Activated B cell treated with CpG ODN at 0.5 μM for 24 hours (primary cell): ENCODE measurements around the gene CASKIN1. TPM values are rescaled to one million over a fixed set of nuclear protein-coding genes. Genes with fewer than 3 reads are reported as not detected.
A peak's percentile ranks its signal among the peaks of the same experiment; 100 is the strongest.

ENCODE experiments used
- ATAC-seq: fragments of 200-7000 bp; cut with Tn5 transposase; one replicate; pipeline ENCODE4 v1.10.0; 2021; ENCODE audit warnings: low read depth, mild to moderate bottlenecking, moderate library complexity
- CTCF ChIA-PET: fragments of 350-600 bp; sonication (Branson Sonifier 250); formaldehyde crosslinking; loops from one replicate; lab custom pipeline; 2021; ENCODE audit warnings: antibody characterized with exemption; lab: Charles Lee
- POLR2A ChIA-PET: fragments of 350-600 bp; sonication (Branson Sonifier 250); formaldehyde crosslinking; loops from one replicate; lab custom pipeline; 2021; ENCODE audit warnings: antibody characterized with exemption; lab: Charles Lee
- DNase-seq: peaks from one replicate; pipeline ENCODE4 v3.0.0; 2022
- H3K27ac Mint-ChIP-seq: one replicate; pipeline ENCODE4 v1.8.0; 2020; ENCODE audit warnings: mixed read lengths
- H3K27me3 Mint-ChIP-seq: one replicate; pipeline ENCODE4 v1.8.0; 2021; ENCODE audit warnings: mixed read lengths
- H3K36me3 Mint-ChIP-seq: one replicate; pipeline ENCODE4 v1.8.0; 2021; ENCODE audit warnings: low read depth, mixed read lengths
- H3K4me1 Mint-ChIP-seq: one replicate; pipeline ENCODE4 v1.8.0; 2021; ENCODE audit warnings: mixed read lengths
- H3K4me3 Mint-ChIP-seq: one replicate; pipeline ENCODE4 v1.8.0; 2020; ENCODE audit warnings: mild to moderate bottlenecking, mixed read lengths
- H3K9me3 Mint-ChIP-seq: one replicate; pipeline ENCODE4 v1.8.0; 2020; ENCODE audit warnings: mixed read lengths
- CTCF ChIP-seq: fragments of 200-600 bp; IDR thresholded peaks from one replicate; pipeline ENCODE4 v1.8.0; 2022; ENCODE audit warnings: antibody characterized with exemption, mild to moderate bottlenecking
- intact Hi-C: fragments of 100-400 bp; cut with micrococcal nuclease; formaldehyde crosslinking; loops from one replicate; pipeline ENCODE4 v1.15.1; 2024
- total RNA-seq: library from RNA; stranded (reverse); gene quantifications from 2 replicates; pipeline ENCODE4 v1.2.3, GENCODE V29; 2022

Gene CASKIN1
- total RNA-seq, 1 donor from 2014 or later, result not detected

- Mint-ChIP-seq H3K27me3 (no peaks in the 10 kb centered on the region), H3K36me3 (peaks cover 27% of the 10 kb centered on the region), H3K4me1 (peaks cover 28% of the 10 kb centered on the region), H3K9me3 (no peaks in the 10 kb centered on the region), H3K27ac (no peak overlapping the region), H3K4me3 (no peak overlapping the region)
- ChIA-PET CTCF (no interaction called here), POLR2A (interaction anchor here (0.9 kb wide), 1 partner anchor 52 kb away, joined by 3 read pairs; no protein-coding TSS in a partner anchor)
- TF ChIP-seq CTCF, result no peak
- DNase-seq (no peak), ATAC-seq (no peak)
- intact Hi-C loops, result loop anchor here (5.0 kb wide), 1 partner anchor 201 kb away; the partner anchor contains the start of gene ZNF598
Measured at GRCh38 chr16:2208308-2208707, 11.9 kb upstream of the CASKIN1 start.

GRCh38 chr16:2207872-2208271 is 11.5 kb upstream of the CASKIN1 start:
- intact Hi-C loops, result loop anchor here (5.0 kb wide), 1 partner anchor 201 kb away; the partner anchor contains the start of gene ZNF598
- Mint-ChIP-seq H3K27me3 (no peaks in the 10 kb centered on the region), H3K9me3 (no peaks in the 10 kb centered on the region), H3K4me1 (peaks cover 25% of the 10 kb centered on the region), H3K4me3 (no peak overlapping the region), H3K36me3 (peaks cover 27% of the 10 kb centered on the region), H3K27ac (no peak overlapping the region)
- no peak for TF ChIP-seq CTCF
- ChIA-PET CTCF (no interaction called here), POLR2A (interaction anchor here (0.9 to 5.8 kb wide), 2 partner anchors 52 to 54 kb away, joined by 3 to 62 read pairs; partner anchors contain the start of gene TRAF7)
- ATAC-seq, result no peak
- no peak for DNase-seq

GRCh38 chr16:2206780-2207433 is 10.5 kb upstream of the CASKIN1 start:
- intact Hi-C loops, result loop anchor here (5.0 kb wide), 1 partner anchor 200 kb away; the partner anchor contains the start of gene ZNF598
- CTCF ChIA-PET, result no interaction called here
- Mint-ChIP-seq H3K27ac (no peak overlapping the region), H3K4me1 (peaks cover 19% of the 10 kb centered on the region), H3K4me3 (peak overlapping the region; percentile 32), H3K9me3 (no peaks in the 10 kb centered on the region), H3K27me3 (no peaks in the 10 kb centered on the region), H3K36me3 (peaks cover 27% of the 10 kb centered on the region)
- DNase-seq, result no peak
- POLR2A ChIA-PET, result interaction anchor here (1.4 to 5.8 kb wide), 3 partner anchors 8 to 215 kb away, joined by 5 to 62 read pairs (median 38); partner anchors contain the start of genes PGP and TRAF7
- ATAC-seq, result no peak
- no peak for TF ChIP-seq CTCF

- Mint-ChIP-seq H3K9me3 (no peaks in the 10 kb centered on the region), H3K27ac (peak overlapping the region; percentile 37), H3K27me3 (no peaks in the 10 kb centered on the region), H3K4me3 (peak overlapping the region; percentile 79), H3K36me3 (peaks cover 27% of the 10 kb centered on the region), H3K4me1 (peaks cover 19% of the 10 kb centered on the region)
- no peak for TF ChIP-seq CTCF
- DNase-seq (no peak), ATAC-seq (no peak)
- POLR2A ChIA-PET, result interaction anchor here (1.0 to 5.8 kb wide), 6 partner anchors 9 to 214 kb away, joined by 4 to 62 read pairs (median 7); partner anchors contain the start of genes ECI1, NPW, NTHL1 and PGP
- intact Hi-C loops, result loop anchor here (5.0 kb wide), 1 partner anchor 199 kb away; the partner anchor contains the start of gene ZNF598
- CTCF ChIA-PET, result no interaction called here
Measured at GRCh38 chr16:2206420-2206779, 10.0 kb upstream of the CASKIN1 start.

- H3K36me3 Mint-ChIP-seq, result peaks cover 27% of the 10 kb centered on the region
- POLR2A ChIA-PET, result interaction anchor here (1.0 to 5.8 kb wide), 10 partner anchors 9 to 248 kb away, joined by 3 to 62 read pairs (median 4); partner anchors contain the start of genes ECI1, NPW, NTHL1 and PGP
- H3K4me3 Mint-ChIP-seq, result peak overlapping the region; percentile 79
- H3K9me3 Mint-ChIP-seq, result no peaks in the 10 kb centered on the region
- ATAC-seq, result no peak
- no peak for DNase-seq
- H3K27ac Mint-ChIP-seq, result peak overlapping the region; percentile 63
- peaks cover 19% of the 10 kb centered on the region for H3K4me1 Mint-ChIP-seq
- intact Hi-C loops, result loop anchor here (1.0 to 5.0 kb wide), 4 partner anchors 9 to 199 kb away; partner anchors contain the start of genes E4F1, NTHL1, TSC2 and ZNF598
- TF ChIP-seq CTCF, result no peak
- no peaks in the 10 kb centered on the region for H3K27me3 Mint-ChIP-seq
- CTCF ChIA-PET, result interaction anchor here (1.0 kb wide), 1 partner anchor 46 kb away, joined by 3 read pairs; the partner anchor contains the start of gene ECI1
Measured at GRCh38 chr16:2205967-2206313, 9.5 kb upstream of the CASKIN1 start.
